ENCODE measurements around the gene PLXDC1. TPM values are rescaled to one million over a fixed set of nuclear protein-coding genes. Genes with fewer than 3 reads are reported as not detected.

Gene PLXDC1
- total RNA-seq, 1 experiment from 2014 or later: not detected

- no TSS peak for BruUV-seq (replicated peaks)
- H3K4me3 ChIP-seq (ENCODE audit: low read depth in 2 of 2, low read length in 2 of 2): no peak overlapping the region
- ChIA-PET CTCF (no interaction called here), POLR2A (no interaction called here)
- intact Hi-C loops (cut with micrococcal nuclease; ENCODE audit: unreplicated experiment): no loop called here
- no peak for DNase-seq (ENCODE audit: low read depth, low spot score)
- ATAC-seq: no peak
- in situ Hi-C loops (cut with HindIII; ENCODE audit: low pct_unique_long_range_greater_than_20kb, low sequenced_read_pairs): no loop called here
- TF ChIP-seq, protein P1, sequence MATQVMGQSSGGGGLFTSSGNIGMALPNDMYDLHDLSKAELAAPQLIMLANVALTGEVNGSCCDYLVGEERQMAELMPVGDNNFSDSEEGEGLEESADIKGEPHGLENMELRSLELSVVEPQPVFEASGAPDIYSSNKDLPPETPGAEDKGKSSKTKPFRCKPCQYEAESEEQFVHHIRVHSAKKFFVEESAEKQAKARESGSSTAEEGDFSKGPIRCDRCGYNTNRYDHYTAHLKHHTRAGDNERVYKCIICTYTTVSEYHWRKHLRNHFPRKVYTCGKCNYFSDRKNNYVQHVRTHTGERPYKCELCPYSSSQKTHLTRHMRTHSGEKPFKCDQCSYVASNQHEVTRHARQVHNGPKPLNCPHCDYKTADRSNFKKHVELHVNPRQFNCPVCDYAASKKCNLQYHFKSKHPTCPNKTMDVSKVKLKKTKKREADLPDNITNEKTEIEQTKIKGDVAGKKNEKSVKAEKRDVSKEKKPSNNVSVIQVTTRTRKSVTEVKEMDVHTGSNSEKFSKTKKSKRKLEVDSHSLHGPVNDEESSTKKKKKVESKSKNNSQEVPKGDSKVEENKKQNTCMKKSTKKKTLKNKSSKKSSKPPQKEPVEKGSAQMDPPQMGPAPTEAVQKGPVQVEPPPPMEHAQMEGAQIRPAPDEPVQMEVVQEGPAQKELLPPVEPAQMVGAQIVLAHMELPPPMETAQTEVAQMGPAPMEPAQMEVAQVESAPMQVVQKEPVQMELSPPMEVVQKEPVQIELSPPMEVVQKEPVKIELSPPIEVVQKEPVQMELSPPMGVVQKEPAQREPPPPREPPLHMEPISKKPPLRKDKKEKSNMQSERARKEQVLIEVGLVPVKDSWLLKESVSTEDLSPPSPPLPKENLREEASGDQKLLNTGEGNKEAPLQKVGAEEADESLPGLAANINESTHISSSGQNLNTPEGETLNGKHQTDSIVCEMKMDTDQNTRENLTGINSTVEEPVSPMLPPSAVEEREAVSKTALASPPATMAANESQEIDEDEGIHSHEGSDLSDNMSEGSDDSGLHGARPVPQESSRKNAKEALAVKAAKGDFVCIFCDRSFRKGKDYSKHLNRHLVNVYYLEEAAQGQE (IDR thresholded peaks at IDR 0.05; ENCODE audit: insufficient read depth in 1 of 2, low read depth in 2 of 2, low read length in 1 of 2): no peak
- TF ChIP-seq, protein P2, sequence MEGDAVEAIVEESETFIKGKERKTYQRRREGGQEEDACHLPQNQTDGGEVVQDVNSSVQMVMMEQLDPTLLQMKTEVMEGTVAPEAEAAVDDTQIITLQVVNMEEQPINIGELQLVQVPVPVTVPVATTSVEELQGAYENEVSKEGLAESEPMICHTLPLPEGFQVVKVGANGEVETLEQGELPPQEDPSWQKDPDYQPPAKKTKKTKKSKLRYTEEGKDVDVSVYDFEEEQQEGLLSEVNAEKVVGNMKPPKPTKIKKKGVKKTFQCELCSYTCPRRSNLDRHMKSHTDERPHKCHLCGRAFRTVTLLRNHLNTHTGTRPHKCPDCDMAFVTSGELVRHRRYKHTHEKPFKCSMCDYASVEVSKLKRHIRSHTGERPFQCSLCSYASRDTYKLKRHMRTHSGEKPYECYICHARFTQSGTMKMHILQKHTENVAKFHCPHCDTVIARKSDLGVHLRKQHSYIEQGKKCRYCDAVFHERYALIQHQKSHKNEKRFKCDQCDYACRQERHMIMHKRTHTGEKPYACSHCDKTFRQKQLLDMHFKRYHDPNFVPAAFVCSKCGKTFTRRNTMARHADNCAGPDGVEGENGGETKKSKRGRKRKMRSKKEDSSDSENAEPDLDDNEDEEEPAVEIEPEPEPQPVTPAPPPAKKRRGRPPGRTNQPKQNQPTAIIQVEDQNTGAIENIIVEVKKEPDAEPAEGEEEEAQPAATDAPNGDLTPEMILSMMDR (IDR thresholded peaks at IDR 0.05): no peak
- TF ChIP-seq TCF7L2 (IDR thresholded peaks at IDR 0.05; ENCODE audit: low read depth, low read length) (no peak), POLR2AphosphoS5 (IDR thresholded peaks at IDR 0.05; ENCODE audit: low read depth, low read length) (no peak), SIN3A (IDR thresholded peaks at IDR 0.05; ENCODE audit: borderline replicate concordance, insufficient read depth, low read depth, low read length) (no peak)
- no peak overlapping the region for H3K27ac ChIP-seq (ENCODE audit: low read length)
- H3K36me3 ChIP-seq (ENCODE audit: control insufficient read depth, insufficient read depth, low read length): no peaks in the 10 kb centered on the region
- no peaks in the 10 kb centered on the region for H3K27me3 ChIP-seq (ENCODE audit: control insufficient read depth, insufficient read depth, low read length)
- no peaks in the 10 kb centered on the region for H3K9me3 ChIP-seq (ENCODE audit: control insufficient read depth, insufficient read depth, low read depth, low read length)
- H3K4me1 ChIP-seq (ENCODE audit: control insufficient read depth, insufficient read depth, low read length): no peaks in the 10 kb centered on the region
These were observed 56.1 kb downstream of the PLXDC1 start for GRCh38 chr17:39095309-39095686.

DNA sequence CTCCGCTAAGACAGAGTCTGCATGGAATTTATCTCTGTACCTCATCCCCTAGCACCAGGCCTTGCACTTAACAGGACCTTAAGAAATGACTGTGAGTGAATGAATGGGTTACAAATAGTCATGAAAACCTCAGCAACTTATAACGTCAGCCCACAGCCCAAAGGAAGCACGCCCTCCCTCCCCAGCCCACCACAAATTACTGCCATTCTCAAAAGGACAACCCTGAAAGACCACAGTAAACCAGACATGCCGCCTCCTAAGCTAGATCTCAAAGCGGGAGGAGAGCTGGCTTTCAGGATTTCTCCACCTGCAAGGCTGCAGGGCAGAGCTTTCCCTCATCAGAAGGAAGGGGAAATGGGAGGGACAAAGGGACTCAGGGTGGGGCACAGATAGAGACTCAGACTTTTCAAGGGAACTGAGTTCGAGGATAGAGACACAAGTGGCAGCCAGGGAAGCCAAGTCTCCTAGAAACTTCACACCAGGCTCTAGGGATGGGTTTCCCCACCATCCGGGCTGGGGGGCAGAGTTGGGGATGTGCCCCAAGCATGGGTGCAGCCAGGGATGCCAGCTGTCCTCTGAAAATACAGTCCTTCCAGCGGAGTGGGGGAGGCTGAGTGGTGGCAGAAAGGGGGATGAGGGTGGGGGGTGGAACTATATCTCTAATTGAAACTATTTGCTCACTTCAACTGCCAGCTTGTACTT lies 56.7 kb downstream of the PLXDC1 start:
- no peak for TF ChIP-seq POLR2AphosphoS5 (IDR thresholded peaks at IDR 0.05; ENCODE audit: low read depth, low read length)
- TF ChIP-seq, protein P2 (IDR thresholded peaks at IDR 0.05): no peak
- intact Hi-C loops (cut with micrococcal nuclease; ENCODE audit: unreplicated experiment): no loop called here
- DNase-seq (ENCODE audit: low read depth, low spot score) (no peak), ATAC-seq (no peak)
- H3K9me3 ChIP-seq (ENCODE audit: control insufficient read depth, insufficient read depth, low read depth, low read length): no peaks in the 10 kb centered on the region
- H3K27ac ChIP-seq (ENCODE audit: low read length): no peak overlapping the region
- no TSS peak for BruUV-seq (replicated peaks)
- CTCF ChIA-PET: no interaction called here
- POLR2A ChIA-PET: no interaction called here
- H3K27me3 ChIP-seq (ENCODE audit: control insufficient read depth, insufficient read depth, low read length): no peaks in the 10 kb centered on the region
- no peaks in the 10 kb centered on the region for H3K36me3 ChIP-seq (ENCODE audit: control insufficient read depth, insufficient read depth, low read length)
- in situ Hi-C loops (cut with HindIII; ENCODE audit: low pct_unique_long_range_greater_than_20kb, low sequenced_read_pairs): no loop called here
- H3K4me3 ChIP-seq (ENCODE audit: low read depth in 2 of 2, low read length in 2 of 2): no peak overlapping the region
- no peaks in the 10 kb centered on the region for H3K4me1 ChIP-seq (ENCODE audit: control insufficient read depth, insufficient read depth, low read length)

Measured in Panc1 (cell line).